ENCODE results near the gene USP32.

Gene USP32

GRCh38 chr17:60247836-60248461 lies 144.0 kb downstream of the USP32 start:
- no peak for DNase-seq
- Mint-ChIP-seq H3K4me3 (no peak overlapping the region), H3K27ac (no peak overlapping the region), H3K36me3 (ENCODE audit: low read depth) (peaks cover 56% of the 10 kb centered on the region), H3K4me1 (no peaks in the 10 kb centered on the region), H3K9me3 (peaks cover 28% of the 10 kb centered on the region), H3K27me3 (ENCODE audit: low read depth, poor library complexity) (peaks cover 5% of the 10 kb centered on the region)
- no peak for TF ChIP-seq CTCF (IDR thresholded peaks at IDR 0.05)

- TF ChIP-seq CTCF (IDR thresholded peaks at IDR 0.05) = no peak
- Mint-ChIP-seq H3K27ac (no peak overlapping the region), H3K4me3 (no peak overlapping the region), H3K36me3 (ENCODE audit: low read depth) (peaks cover 57% of the 10 kb centered on the region), H3K4me1 (no peaks in the 10 kb centered on the region), H3K27me3 (ENCODE audit: low read depth, poor library complexity) (peaks cover 5% of the 10 kb centered on the region), H3K9me3 (peaks cover 28% of the 10 kb centered on the region)
- DNase-seq = no peak
Observed at GRCh38 chr17:60244656-60245055, 147.3 kb downstream of the USP32 start.

GRCh38 chr17:60240290-60240689 lies 151.6 kb downstream of the USP32 start:
- H3K27me3 Mint-ChIP-seq (ENCODE audit: low read depth, poor library complexity) = peaks cover 5% of the 10 kb centered on the region
- H3K36me3 Mint-ChIP-seq (ENCODE audit: low read depth) = peaks cover 38% of the 10 kb centered on the region
- no peak for TF ChIP-seq CTCF (IDR thresholded peaks at IDR 0.05)
- H3K9me3 Mint-ChIP-seq = no peaks in the 10 kb centered on the region
- no peaks in the 10 kb centered on the region for H3K4me1 Mint-ChIP-seq
- no peak overlapping the region for H3K27ac Mint-ChIP-seq
- no peak overlapping the region for H3K4me3 Mint-ChIP-seq
- no peak for DNase-seq

GRCh38 chr17:60231691-60232090 lies 160.2 kb downstream of the USP32 start:
- peaks cover 25% of the 10 kb centered on the region for H3K36me3 Mint-ChIP-seq (ENCODE audit: low read depth)
- H3K9me3 Mint-ChIP-seq = no peaks in the 10 kb centered on the region
- H3K27ac Mint-ChIP-seq = no peak overlapping the region
- no peaks in the 10 kb centered on the region for H3K4me1 Mint-ChIP-seq
- no peak overlapping the region for H3K4me3 Mint-ChIP-seq
- no peak for TF ChIP-seq CTCF (IDR thresholded peaks at IDR 0.05)
- no peaks in the 10 kb centered on the region for H3K27me3 Mint-ChIP-seq (ENCODE audit: low read depth, poor library complexity)
- no peak for DNase-seq

GRCh38 chr17:60231234-60231633 lies 160.7 kb downstream of the USP32 start:
- Mint-ChIP-seq H3K4me1 (no peaks in the 10 kb centered on the region), H3K27me3 (ENCODE audit: low read depth, poor library complexity) (no peaks in the 10 kb centered on the region), H3K9me3 (no peaks in the 10 kb centered on the region), H3K27ac (no peak overlapping the region), H3K36me3 (ENCODE audit: low read depth) (peaks cover 25% of the 10 kb centered on the region), H3K4me3 (no peak overlapping the region)
- DNase-seq = no peak
- peak; percentile 20 for TF ChIP-seq CTCF (IDR thresholded peaks at IDR 0.05)

- Mint-ChIP-seq H3K4me1 (no peaks in the 10 kb centered on the region), H3K36me3 (ENCODE audit: low read depth) (peaks cover 17% of the 10 kb centered on the region), H3K4me3 (no peak overlapping the region), H3K27me3 (ENCODE audit: low read depth, poor library complexity) (no peaks in the 10 kb centered on the region), H3K9me3 (no peaks in the 10 kb centered on the region), H3K27ac (peak overlapping the region; percentile 26)
- TF ChIP-seq CTCF (IDR thresholded peaks at IDR 0.05) = no peak
- DNase-seq = no peak
Observed at GRCh38 chr17:60230358-60230757, 161.6 kb downstream of the USP32 start.

All from nephron progenitor cell (in vitro differentiated cells).